GM19395 (cell line): Measurements from ENCODE around the gene ELP4.

Experiments used
- ATAC-seq: cut with Tn5 transposase; IDR thresholded peaks from one replicate; pipeline ENCODE4 v1.9.1; 2021; ENCODE audit warnings: mild to moderate bottlenecking, moderate library complexity; ENCODE audit not compliant: unreplicated experiment

Gene ELP4

GRCh38 chr11:31821235-31821764 lies 311.7 kb downstream of the ELP4 start:
- ATAC-seq = no peak

DNA sequence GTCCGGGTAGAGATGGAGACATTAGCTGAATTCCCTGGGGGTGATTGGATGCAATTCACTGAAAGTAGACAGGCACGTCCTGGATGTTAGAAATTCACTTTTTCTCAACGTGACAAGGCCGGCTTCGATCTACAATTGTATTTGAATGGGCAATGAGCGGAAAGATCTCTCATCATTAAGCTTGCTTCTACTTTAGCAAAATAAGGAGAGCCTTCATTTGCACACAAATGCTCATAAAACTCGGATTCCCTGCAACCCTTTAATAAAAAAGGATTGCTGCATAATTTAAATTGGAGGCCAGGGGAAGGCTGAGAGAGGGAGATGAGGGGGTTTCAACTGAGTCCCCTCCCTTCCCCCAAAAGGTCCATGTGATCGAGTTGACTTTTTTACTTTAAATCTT lies 312.2 kb downstream of the ELP4 start:
- no peak for ATAC-seq

DNA sequence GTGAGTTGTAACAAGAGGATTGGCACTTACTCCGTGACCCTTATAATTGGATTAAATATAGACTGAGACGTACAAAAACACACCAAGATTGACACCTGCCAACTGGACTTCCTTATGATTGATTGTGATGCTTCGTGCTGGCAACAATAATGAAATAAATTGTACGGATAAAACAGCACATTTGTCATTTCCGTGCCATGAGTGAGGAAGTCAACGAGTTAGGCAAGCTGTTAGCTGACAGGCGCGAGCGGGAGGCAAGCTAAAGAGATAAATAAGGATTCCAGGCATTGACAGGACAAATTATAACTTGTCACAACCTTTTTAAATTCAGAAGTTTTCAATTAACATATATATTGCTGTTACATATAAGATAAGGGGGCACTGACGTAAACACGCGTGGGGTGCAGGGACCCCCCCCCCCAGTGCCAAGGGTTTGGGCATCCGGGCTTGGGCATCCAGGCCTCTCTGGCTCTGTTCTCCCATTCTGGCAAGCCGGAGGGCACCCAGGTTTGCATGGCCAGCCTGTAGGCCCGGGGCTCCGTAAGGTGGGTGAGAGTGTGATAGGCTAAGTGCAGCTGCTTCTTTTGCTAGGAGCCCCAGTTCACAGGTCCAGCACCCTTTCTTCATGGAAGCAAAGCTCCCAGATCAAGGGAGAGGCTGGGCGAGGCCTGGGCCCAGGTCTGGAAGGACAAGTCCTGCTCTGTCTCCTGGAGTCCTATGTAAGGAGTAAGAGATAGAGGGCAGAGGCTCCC lies 312.8 kb downstream of the ELP4 start:
- ATAC-seq = no peak

DNA sequence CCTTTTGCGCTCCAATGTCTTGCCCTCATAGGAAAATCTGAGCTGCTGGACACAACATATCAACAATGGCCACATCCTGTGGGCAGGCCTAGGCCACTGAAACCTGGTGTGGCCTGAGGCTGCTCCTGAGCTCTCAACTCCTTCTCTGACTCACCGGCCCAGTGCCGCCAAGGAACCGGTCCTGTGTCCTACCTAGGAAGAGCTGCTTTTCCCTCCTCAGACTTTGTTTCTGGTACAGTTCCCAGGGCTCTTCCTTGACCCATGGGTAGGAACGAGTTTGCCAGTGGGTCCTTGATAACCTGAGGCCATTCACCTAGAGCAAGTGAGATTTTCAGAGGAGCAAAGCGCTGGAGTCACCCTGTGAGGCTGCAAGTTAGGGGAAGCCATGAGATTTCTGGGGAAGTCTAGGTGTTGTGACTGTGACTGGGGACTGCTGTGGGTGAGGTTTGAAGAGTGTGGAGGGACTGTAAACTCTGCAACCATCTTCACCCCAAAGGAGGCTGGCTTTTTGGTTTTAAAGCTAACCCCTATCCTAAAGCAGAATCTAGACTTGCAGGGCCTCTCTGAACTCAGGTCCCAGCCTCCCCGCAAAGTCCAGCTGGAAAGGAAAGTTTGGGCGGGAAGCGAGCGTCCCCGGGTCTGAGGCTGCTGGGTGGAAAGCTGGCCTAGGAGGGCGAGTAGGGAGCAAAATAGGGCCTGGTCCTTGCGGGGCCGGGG lies 313.5 kb downstream of the ELP4 start:
- ATAC-seq = no peak

DNA sequence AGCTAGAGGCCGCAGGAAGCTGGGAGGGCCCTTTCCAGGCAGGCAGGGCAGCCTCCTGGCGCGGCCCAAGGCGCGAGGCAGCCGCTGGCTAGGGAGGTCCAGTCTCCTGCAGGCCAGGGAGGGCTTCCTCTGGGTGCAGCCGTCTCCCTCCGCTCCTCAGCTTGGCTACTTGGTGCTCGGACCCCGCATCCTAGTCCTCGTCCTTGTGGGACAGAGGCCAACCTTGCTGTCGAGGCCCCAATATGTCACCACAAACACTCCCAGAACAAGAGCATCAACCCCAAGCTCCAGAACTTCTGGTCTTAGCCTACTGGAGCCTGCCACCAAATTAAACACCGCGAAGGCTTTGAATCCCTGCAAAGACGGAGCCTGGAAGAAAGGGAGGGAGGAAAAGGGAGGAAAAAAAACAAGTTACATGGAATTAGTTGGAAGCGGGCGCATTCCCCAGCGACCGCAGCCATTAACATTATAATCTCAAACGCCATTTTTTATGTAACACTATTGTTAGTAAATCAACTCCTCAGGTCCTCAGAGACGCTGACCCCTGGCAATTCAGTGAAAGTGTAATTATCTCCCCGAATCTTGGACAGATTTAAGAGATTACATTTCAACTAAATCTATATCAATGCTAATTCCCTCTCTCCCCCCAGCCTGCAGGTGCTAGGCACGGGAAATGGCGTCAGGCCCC lies 314.2 kb downstream of the ELP4 start:
- no peak for ATAC-seq

DNA sequence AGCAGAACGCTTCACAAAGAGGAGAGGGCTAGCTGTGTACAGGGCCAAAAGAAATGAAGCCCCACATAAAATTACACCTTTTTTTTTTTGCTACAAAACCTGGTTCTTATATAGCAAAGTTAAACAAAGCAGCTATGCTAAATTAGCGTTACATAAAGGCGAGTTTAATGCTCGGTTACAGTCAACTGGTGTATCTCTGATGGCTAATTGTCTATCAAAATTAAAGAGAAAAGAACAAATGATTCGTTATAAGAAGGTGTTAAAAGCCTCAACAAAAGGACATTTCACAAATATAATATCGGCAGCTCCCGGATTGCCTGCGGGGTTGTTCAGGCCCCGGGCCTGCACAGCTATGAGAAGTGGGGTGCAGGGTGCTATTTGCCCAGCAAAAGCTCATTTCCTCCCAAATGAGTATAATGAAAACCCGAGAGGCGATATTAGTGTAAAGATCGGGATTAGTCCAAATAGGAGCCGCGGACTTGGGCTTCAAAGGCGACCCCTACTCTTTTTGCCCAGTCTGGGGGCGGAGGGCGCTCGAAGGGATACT lies 314.8 kb downstream of the ELP4 start:
- no peak for ATAC-seq

- no peak for ATAC-seq
Measured at GRCh38 chr11:31824879-31825837, 315.6 kb downstream of the ELP4 start.

GRCh38 chr11:31825838-31826484 lies 316.4 kb downstream of the ELP4 start:
- ATAC-seq = no peak

GRCh38 chr11:31826536-31827438 lies 317.2 kb downstream of the ELP4 start:
- no peak for ATAC-seq

- no peak for ATAC-seq
Measured at GRCh38 chr11:31827455-31828206, 318.1 kb downstream of the ELP4 start.

- no peak for ATAC-seq
Measured at GRCh38 chr11:31828217-31828616, 318.6 kb downstream of the ELP4 start.

DNA sequence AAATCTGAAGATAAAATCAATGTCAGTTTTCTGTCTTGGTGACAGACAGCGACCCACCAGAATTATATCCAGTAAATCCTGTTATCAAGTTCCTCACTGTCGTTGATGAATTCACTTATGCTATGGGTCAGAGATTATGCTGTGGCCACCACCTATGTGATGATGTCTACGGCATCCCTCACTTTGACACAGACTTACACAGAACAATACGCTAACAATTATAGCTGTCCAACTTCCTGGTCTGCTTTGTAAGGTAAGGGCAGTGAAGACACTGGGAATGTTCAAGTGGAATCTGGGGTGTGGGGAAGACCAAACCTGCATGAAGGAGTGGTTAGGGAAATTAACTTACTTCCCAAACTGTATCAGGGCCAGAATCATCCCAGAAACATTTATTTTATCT lies 320.8 kb downstream of the ELP4 start:
- no peak for ATAC-seq

DNA sequence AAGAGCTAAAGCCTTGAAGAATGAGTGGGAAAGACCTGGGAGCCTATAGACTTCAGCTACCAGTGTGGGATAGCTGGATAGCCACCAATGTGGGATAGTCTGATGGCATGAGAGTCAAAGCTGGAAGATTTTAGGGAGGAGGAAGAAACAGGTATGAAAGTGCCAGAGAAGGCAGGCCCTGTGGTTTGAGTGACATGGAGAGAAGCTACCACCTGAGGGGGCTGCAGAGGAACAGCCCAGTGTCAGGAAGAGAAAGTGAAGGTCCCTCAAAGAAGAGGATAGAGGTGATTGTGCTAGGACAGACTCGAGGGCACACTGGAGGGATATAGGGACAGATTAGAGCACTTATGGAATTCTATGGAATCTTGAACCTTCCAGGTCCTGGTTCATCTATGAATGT lies 324.7 kb downstream of the ELP4 start:
- ATAC-seq = no peak
